Transverse colon (tissue), 4 donors: ENCODE results near the gene EIF1AD.
"Not testable (repeated sequence)": the region's sequence is repeated elsewhere in the genome, so short reads cannot be mapped to it uniquely, and the experiment has no call there.

Experiments used
- CTCF ChIP-seq, 5 experiments: fragments of 200-600 bp in 3 of 5; fragments of 450-650 bp in 2 of 5; sonication (generic) in 3 of 5; IDR thresholded peaks; 1 replicate in 2 of 5; 2 replicates in 3 of 5; pipeline ENCODE4 v1.5.1; 2016 to 2017; ENCODE audit warnings: antibody characterized with exemption in 5 of 5, inconsistent platforms in 3 of 5, mild to moderate bottlenecking in 2 of 5, moderate library complexity in 1 of 5
- EP300 ChIP-seq: sonication (generic); formaldehyde crosslinking; IDR thresholded peaks from one replicate; pipeline ENCODE4 v1.6.1; 2017; ENCODE audit warnings: antibody characterized with exemption, low read depth
- POLR2A ChIP-seq: fragments of 450-650 bp; IDR thresholded peaks from one replicate; pipeline ENCODE4 v1.6.1; 2016; ENCODE audit warnings: antibody characterized with exemption, mild to moderate bottlenecking, moderate library complexity
- POLR2AphosphoS5 ChIP-seq, 3 donors: sonication (generic); formaldehyde crosslinking; IDR thresholded peaks; one replicate each; pipeline ENCODE4 v1.6.1; 2016; ENCODE audit warnings: antibody characterized with exemption in 3 of 3

DNA sequence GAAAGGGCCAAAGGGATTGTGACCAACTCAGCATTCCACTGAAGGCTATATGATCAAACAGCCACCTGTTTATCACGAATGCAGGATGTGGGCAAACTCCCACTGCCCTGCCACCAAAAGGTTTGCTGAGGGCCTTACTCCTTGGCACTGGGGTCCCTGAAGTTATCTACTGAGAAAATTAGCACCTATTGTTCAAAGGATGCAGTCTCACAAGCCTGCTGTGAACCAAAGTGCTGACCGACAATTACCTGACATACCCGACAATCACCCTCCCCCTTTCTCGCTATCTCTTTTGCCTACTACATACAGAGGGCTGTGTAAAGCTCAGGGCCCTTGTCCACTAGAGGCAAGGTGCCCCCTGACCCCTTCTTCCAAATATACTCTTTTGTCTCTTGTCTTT lies 8.1 kb upstream of the EIF1AD start:
- TF ChIP-seq POLR2AphosphoS5 (IDR thresholded peaks at IDR 0.05); POLR2A; CTCF (IDR thresholded peaks at IDR 0.05); EP300: not testable (repeated sequence)
